ENCODE results near the gene ZKSCAN5. TPM values are rescaled to one million over a fixed set of nuclear protein-coding genes. Genes with fewer than 3 reads are reported as not detected.

The ZKSCAN5 gene
- polyA plus RNA-seq, 1 donor (not counting 4 experiments of a cell fraction or from before 2014, with no cell fraction given), result 8.4 TPM

DNA sequence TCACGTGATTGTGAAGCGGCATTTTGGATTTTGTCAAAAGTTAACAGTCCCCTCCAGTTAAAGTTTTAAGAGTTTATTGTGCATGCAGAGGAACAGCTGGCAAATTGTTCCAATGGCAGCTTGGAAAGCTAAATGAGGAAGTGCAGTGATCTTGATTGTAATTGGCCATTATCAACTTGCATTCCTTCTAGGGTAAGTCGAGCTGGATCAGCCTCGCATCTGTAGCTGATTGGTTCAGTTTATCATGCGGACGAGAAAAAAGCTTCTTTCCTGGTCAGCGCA is 31.2 kb upstream of the ZKSCAN5 start:
- dilution Hi-C loops (cut with MboI; ENCODE audit: extremely low pct_ligation_motif_present, low sequenced_read_pairs), result no loop called here
- Histone ChIP-seq H3K4me1 (ENCODE audit: control insufficient read depth, extremely low read depth, insufficient read depth, low read length) (peaks cover 6% of the 10 kb centered on the region), H3K27ac (ENCODE audit: control insufficient read depth, insufficient read depth, low read length) (peak overlapping the region; percentile 84), H4K20me1 (ENCODE audit: control insufficient read depth, extremely low read depth, insufficient read depth, low read length) (no peaks in the 10 kb centered on the region), H3K4me3 (ENCODE audit: control insufficient read depth in 2 of 3, extremely low read depth in 1 of 3, insufficient read depth in 2 of 3, low read depth in 1 of 3, low read length in 3 of 3) (peak overlapping the region; percentile 91 to 100 (median 92)), H3K9me3 (ENCODE audit: control insufficient read depth, low read depth, low read length) (no peaks in the 10 kb centered on the region), H3K36me3 (ENCODE audit: control insufficient read depth in 2 of 2, extremely low read depth in 1 of 2, insufficient read depth in 2 of 2, low read length in 2 of 2) (peaks cover 0 to 1% of the 10 kb centered on the region in 2 experiments), H3K4me2 (ENCODE audit: control insufficient read depth, extremely low read depth, insufficient read depth, low read depth, low read length) (peak overlapping the region; percentile 94), H3K9ac (ENCODE audit: control insufficient read depth, extremely low read depth, insufficient read depth, low read length) (peak overlapping the region; percentile 91), H2AFZ (ENCODE audit: control insufficient read depth, low read length) (peak overlapping the region; percentile 86), H3K27me3 (ENCODE audit: control insufficient read depth, extremely low read depth, insufficient read depth, low read length) (no peaks in the 10 kb centered on the region), H3K79me2 (ENCODE audit: control insufficient read depth, insufficient read depth, low read length) (peaks cover 46% of the 10 kb centered on the region), H3K9me1 (ENCODE audit: control insufficient read depth, extremely low read depth, insufficient read depth, low read length) (no peaks in the 10 kb centered on the region)
- no peak for DNase-seq (ENCODE audit: low read depth, low spot score)
- peak; percentile 77 for FAIRE-seq
- no peak for TF ChIP-seq EZH2 (IDR thresholded peaks at IDR 0.05; ENCODE audit: low read length)
- TF ChIP-seq, protein P1, sequence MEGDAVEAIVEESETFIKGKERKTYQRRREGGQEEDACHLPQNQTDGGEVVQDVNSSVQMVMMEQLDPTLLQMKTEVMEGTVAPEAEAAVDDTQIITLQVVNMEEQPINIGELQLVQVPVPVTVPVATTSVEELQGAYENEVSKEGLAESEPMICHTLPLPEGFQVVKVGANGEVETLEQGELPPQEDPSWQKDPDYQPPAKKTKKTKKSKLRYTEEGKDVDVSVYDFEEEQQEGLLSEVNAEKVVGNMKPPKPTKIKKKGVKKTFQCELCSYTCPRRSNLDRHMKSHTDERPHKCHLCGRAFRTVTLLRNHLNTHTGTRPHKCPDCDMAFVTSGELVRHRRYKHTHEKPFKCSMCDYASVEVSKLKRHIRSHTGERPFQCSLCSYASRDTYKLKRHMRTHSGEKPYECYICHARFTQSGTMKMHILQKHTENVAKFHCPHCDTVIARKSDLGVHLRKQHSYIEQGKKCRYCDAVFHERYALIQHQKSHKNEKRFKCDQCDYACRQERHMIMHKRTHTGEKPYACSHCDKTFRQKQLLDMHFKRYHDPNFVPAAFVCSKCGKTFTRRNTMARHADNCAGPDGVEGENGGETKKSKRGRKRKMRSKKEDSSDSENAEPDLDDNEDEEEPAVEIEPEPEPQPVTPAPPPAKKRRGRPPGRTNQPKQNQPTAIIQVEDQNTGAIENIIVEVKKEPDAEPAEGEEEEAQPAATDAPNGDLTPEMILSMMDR (optimal IDR thresholded peaks at IDR 0.05 in 1 of 3, IDR thresholded peaks at IDR 0.05 in 1 of 3, conservative IDR thresholded peaks at IDR 0.05 in 1 of 3; ENCODE audit: extremely low read depth in 1 of 3, insufficient read depth in 2 of 3, low read length in 3 of 3), result no peak

DNA sequence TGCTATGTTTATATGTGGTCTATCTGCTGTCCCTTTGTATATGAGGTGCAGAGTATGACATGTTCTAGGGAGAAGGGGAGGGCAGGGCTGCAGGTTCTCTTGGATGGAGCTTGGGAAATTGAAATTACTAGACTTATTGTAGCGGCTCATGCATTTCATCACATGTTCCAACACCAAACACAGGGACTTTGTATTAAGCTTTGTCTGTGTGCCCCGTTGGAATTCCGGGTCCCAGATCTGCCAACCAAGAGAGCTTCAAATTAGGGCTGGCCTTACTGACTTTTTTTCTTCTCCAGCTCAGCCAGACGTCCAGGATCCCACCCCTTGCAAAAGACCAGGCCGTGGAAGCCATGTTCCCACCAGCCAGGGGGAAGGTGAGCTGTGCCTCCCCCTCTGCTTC is 28.4 kb upstream of the ZKSCAN5 start:
- no peak overlapping the region for H3K9ac ChIP-seq (ENCODE audit: control insufficient read depth, extremely low read depth, insufficient read depth, low read length)
- H3K4me1 ChIP-seq (ENCODE audit: control insufficient read depth, extremely low read depth, insufficient read depth, low read length), result peaks cover 6% of the 10 kb centered on the region
- H3K27ac ChIP-seq (ENCODE audit: control insufficient read depth, insufficient read depth, low read length), result no peak overlapping the region
- H3K4me3 ChIP-seq (ENCODE audit: control insufficient read depth in 2 of 3, extremely low read depth in 1 of 3, insufficient read depth in 2 of 3, low read depth in 1 of 3, low read length in 3 of 3), result no peak overlapping the region
- no peaks in the 10 kb centered on the region for H3K9me3 ChIP-seq (ENCODE audit: control insufficient read depth, low read depth, low read length)
- H4K20me1 ChIP-seq (ENCODE audit: control insufficient read depth, extremely low read depth, insufficient read depth, low read length), result no peaks in the 10 kb centered on the region
- H3K9me1 ChIP-seq (ENCODE audit: control insufficient read depth, extremely low read depth, insufficient read depth, low read length), result no peaks in the 10 kb centered on the region
- dilution Hi-C loops (cut with MboI; ENCODE audit: extremely low pct_ligation_motif_present, low sequenced_read_pairs), result no loop called here
- H3K27me3 ChIP-seq (ENCODE audit: control insufficient read depth, extremely low read depth, insufficient read depth, low read length), result no peaks in the 10 kb centered on the region
- FAIRE-seq (no peak), DNase-seq (ENCODE audit: low read depth, low spot score) (no peak)
- TF ChIP-seq, protein P1 (optimal IDR thresholded peaks at IDR 0.05 in 1 of 3, IDR thresholded peaks at IDR 0.05 in 1 of 3, conservative IDR thresholded peaks at IDR 0.05 in 1 of 3; ENCODE audit: extremely low read depth in 1 of 3, insufficient read depth in 2 of 3, low read length in 3 of 3), result no peak
- no peak for TF ChIP-seq EZH2 (IDR thresholded peaks at IDR 0.05; ENCODE audit: low read length)
- H2AFZ ChIP-seq (ENCODE audit: control insufficient read depth, low read length), result no peak overlapping the region
- H3K79me2 ChIP-seq (ENCODE audit: control insufficient read depth, insufficient read depth, low read length), result peaks cover 57% of the 10 kb centered on the region
- no peak overlapping the region for H3K4me2 ChIP-seq (ENCODE audit: control insufficient read depth, extremely low read depth, insufficient read depth, low read depth, low read length)
- H3K36me3 ChIP-seq (ENCODE audit: control insufficient read depth in 2 of 2, extremely low read depth in 1 of 2, insufficient read depth in 2 of 2, low read length in 2 of 2), result peaks cover 8 to 13% of the 10 kb centered on the region in 2 experiments
